Calu3 (cell line): Measurements from ENCODE around the gene GBA2. TPM values are rescaled to one million over a fixed set of nuclear protein-coding genes. Genes with fewer than 3 reads are reported as not detected.

Experiments used
- Bru-seq: library from RNA; stranded (reverse); fragments of 400-500 nt; gene quantifications from one replicate; lab custom pipeline; 2021; lab: Mats Ljungman, UMichigan
- BruChase-seq, 2 experiments: library from RNA; stranded (reverse); fragments of 400-500 nt; gene quantifications; one replicate each; lab custom pipeline; 2021; lab: Mats Ljungman, UMichigan
- BruUV-seq: library from RNA; stranded (reverse); fragments of 400-500 nt; replicated peaks from 2 replicates; lab custom pipeline; 2021; lab: Mats Ljungman, UMichigan
- CTCF ChIA-PET: fragments of 300-600 bp; sonication (Branson Sonifier 250); formaldehyde crosslinking; loops from one replicate; lab custom pipeline; 2022; ENCODE audit warnings: antibody characterized with exemption; lab: Charles Lee
- DNase-seq: peaks from one replicate; pipeline ENCODE4 v3.0.0; 2022
- H3K27ac Mint-ChIP-seq: one replicate; pipeline ENCODE4 v1.8.0; 2022; ENCODE audit warnings: mixed read lengths; ENCODE audit not compliant: unreplicated experiment
- H3K27me3 Mint-ChIP-seq: one replicate; pipeline ENCODE4 v1.8.0; 2022; ENCODE audit warnings: mixed read lengths; ENCODE audit not compliant: unreplicated experiment
- H3K36me3 Mint-ChIP-seq: one replicate; pipeline ENCODE4 v1.8.0; 2022; ENCODE audit warnings: mild to moderate bottlenecking, moderate library complexity, mixed read lengths; ENCODE audit not compliant: insufficient read depth, unreplicated experiment
- H3K4me1 Mint-ChIP-seq: one replicate; pipeline ENCODE4 v1.8.0; 2022; ENCODE audit warnings: mild to moderate bottlenecking, low read depth, mixed read lengths; ENCODE audit not compliant: unreplicated experiment
- H3K4me3 Mint-ChIP-seq: one replicate; pipeline ENCODE4 v1.8.0; 2022; ENCODE audit warnings: mild to moderate bottlenecking, low read depth, moderate library complexity, mixed read lengths; ENCODE audit not compliant: unreplicated experiment
- H3K9me3 Mint-ChIP-seq: one replicate; pipeline ENCODE4 v1.8.0; 2022; ENCODE audit warnings: low read depth, mixed read lengths; ENCODE audit not compliant: unreplicated experiment
- intact Hi-C: fragments of 100-400 bp; cut with micrococcal nuclease; formaldehyde crosslinking; loops from one replicate; pipeline ENCODE4 v1.10.0; 2022; ENCODE audit not compliant: unreplicated experiment
- long read RNA-seq: library from polyadenylated mRNA; stranded (forward); transcript quantifications from one replicate; pipeline ENCODE4 v2.0.0, GENCODE V29; 2022
- total RNA-seq: library from RNA; stranded (reverse); gene quantifications from 2 replicates; pipeline ENCODE4 v1.2.3, GENCODE V29; 2022
- TF ChIP-seq, protein P1 (sequence below): fragments of 200-600 bp; IDR thresholded peaks from one replicate; pipeline ENCODE4 v1.8.0; 2022; ENCODE audit warnings: antibody characterized with exemption; ENCODE audit not compliant: unreplicated experiment

The GBA2 gene
- 62.4 and 62.7 TPM in 2 replicates for total RNA-seq
- percentile 70 among the genes with signal in this experiment for Bru-seq, nascent RNA
- BruChase-seq, experiment 1, labeled RNA remaining after a 6-hour chase = percentile 80 among the genes with signal in this experiment
- percentile 78 among the genes with signal in this experiment for BruChase-seq, experiment 2, labeled RNA remaining after a 2-hour chase
- long read RNA-seq, transcript GBA2-203 (17 exons, 3,611 nt) = major isoform, 13 of 51 reads
- long read RNA-seq, partial matches to known transcripts = 7 of 51 reads
- long read RNA-seq, other reads (novel, unspliced or antisense) = 31 of 51 reads

DNA sequence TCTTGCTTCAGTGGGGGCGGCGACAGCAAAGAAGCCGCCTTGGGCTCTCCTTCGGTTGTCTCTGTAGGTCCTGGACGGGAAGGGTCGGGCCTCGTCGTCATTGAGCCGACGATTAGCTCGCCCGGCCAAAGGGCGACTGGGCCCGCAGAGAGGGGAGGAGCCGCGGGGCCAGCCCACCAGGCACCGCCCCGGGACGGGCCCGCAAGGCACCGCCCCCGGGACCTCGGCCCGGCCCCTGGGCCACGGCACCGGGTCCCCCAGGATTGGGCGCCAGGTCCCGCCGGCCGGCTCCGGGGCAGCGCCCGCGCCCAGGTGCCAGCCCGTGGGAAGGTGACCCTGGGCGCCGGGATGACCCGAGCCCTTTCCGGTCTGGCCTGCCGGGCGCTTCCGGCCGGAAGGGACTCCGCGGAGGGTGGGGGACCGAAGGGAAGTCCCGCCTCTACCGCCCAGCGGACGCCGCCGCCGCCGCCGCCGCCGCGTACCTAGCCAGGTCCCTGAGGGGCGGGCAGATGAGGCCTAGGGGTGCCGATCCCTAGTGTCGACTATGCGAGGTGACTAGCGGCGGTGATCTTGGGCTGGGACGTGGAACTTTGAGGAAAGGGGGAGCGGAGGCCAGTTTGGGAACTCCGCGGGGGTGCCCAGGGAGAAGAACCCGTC, at the start of gene GBA2, which contains the start of gene RGP1:
Gene GBA2 (minus strand): TSS at position 371 of the 657 bp plus-strand sequence. CDS start 524 bp downstream, outside the sequence.
Gene RGP1 (plus strand): TSS at position 430 of the 657 bp plus-strand sequence. CDS start 469 bp downstream, outside the sequence.
- CTCF ChIA-PET = interaction anchor here (0.6 to 1.8 kb wide), 5 partner anchors 11 to 761 kb away, joined by 3 to 5 read pairs (median 3); partner anchors contain the start of genes CREB3, HINT2 and TLN1
- H3K27ac Mint-ChIP-seq = peak within 1 kb of the TSS; percentile 52
- H3K4me1 Mint-ChIP-seq = peaks cover 20% of the 10 kb centered on the region
- no peaks in the 10 kb centered on the region for H3K27me3 Mint-ChIP-seq
- TF ChIP-seq, protein P1, sequence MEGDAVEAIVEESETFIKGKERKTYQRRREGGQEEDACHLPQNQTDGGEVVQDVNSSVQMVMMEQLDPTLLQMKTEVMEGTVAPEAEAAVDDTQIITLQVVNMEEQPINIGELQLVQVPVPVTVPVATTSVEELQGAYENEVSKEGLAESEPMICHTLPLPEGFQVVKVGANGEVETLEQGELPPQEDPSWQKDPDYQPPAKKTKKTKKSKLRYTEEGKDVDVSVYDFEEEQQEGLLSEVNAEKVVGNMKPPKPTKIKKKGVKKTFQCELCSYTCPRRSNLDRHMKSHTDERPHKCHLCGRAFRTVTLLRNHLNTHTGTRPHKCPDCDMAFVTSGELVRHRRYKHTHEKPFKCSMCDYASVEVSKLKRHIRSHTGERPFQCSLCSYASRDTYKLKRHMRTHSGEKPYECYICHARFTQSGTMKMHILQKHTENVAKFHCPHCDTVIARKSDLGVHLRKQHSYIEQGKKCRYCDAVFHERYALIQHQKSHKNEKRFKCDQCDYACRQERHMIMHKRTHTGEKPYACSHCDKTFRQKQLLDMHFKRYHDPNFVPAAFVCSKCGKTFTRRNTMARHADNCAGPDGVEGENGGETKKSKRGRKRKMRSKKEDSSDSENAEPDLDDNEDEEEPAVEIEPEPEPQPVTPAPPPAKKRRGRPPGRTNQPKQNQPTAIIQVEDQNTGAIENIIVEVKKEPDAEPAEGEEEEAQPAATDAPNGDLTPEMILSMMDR = no peak
- peak within 1 kb of the TSS; percentile 78 for H3K4me3 Mint-ChIP-seq
- intact Hi-C loops = no loop called here
- peaks cover 48% of the 10 kb centered on the region for H3K36me3 Mint-ChIP-seq
- DNase-seq = peak; percentile 81
- no TSS peak for BruUV-seq
- H3K9me3 Mint-ChIP-seq = no peaks in the 10 kb centered on the region

DNA sequence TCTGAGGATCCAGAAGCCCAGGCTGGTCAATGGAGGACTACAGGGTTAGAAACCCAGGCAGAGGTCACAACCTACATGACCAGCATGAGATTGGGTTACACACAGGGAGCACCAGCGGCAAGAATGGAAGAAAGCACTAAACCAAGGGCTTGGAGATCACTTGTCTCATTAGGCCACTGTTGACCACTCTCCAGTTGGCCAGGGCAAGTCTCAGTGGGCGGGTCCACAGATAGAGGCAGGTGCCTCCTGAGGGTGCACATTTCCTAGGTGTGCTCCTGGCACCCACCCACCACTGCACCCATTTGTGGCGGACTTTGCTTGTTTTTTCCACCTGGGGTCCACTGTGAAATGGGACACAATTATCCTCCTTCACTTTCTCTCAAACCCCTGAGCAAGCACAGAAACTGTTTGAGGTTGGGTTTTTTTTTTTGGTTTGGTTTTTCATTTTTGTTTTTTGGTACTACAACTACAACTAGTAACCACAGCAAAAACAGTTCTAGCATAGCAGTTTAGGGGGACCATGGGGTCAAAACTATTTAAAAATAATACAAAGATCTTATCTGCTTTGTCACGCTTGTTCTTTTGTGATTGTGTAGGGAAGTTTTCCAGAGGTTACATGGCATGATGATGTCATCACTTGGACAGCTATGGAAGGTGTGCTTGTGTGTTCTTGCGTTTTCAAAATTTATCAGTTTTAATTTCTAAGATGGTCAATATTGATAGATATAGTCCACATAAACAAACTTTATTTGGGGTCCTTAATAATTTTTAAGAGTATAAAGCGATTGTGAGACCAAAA, 48.5 kb upstream of the GBA2 start:
- Mint-ChIP-seq H3K27me3 (no peaks in the 10 kb centered on the region), H3K4me1 (peaks cover 18% of the 10 kb centered on the region), H3K36me3 (peaks cover 4% of the 10 kb centered on the region), H3K27ac (no peak overlapping the region), H3K4me3 (no peak overlapping the region), H3K9me3 (no peaks in the 10 kb centered on the region)
- DNase-seq = no peak
- TF ChIP-seq, protein P1 = no peak
- CTCF ChIA-PET = no interaction called here
- BruUV-seq = no TSS peak
- intact Hi-C loops = no loop called here

GRCh38 chr9:35795695-35796094, 46.7 kb upstream of the GBA2 start:
- H3K4me1 Mint-ChIP-seq = peaks cover 18% of the 10 kb centered on the region
- TF ChIP-seq, protein P1 = no peak
- intact Hi-C loops = no loop called here
- DNase-seq = no peak
- no peak overlapping the region for H3K27ac Mint-ChIP-seq
- no peaks in the 10 kb centered on the region for H3K36me3 Mint-ChIP-seq
- H3K4me3 Mint-ChIP-seq = no peak overlapping the region
- no peaks in the 10 kb centered on the region for H3K27me3 Mint-ChIP-seq
- CTCF ChIA-PET = no interaction called here
- no peaks in the 10 kb centered on the region for H3K9me3 Mint-ChIP-seq
- no TSS peak for BruUV-seq

- H3K27me3 Mint-ChIP-seq = no peaks in the 10 kb centered on the region
- CTCF ChIA-PET = no interaction called here
- intact Hi-C loops = no loop called here
- no TSS peak for BruUV-seq
- no peak for DNase-seq
- H3K9me3 Mint-ChIP-seq = no peaks in the 10 kb centered on the region
- TF ChIP-seq, protein P1 = no peak
- H3K4me3 Mint-ChIP-seq = no peak overlapping the region
- H3K27ac Mint-ChIP-seq = peak overlapping the region; percentile 27
- H3K4me1 Mint-ChIP-seq = peaks cover 18% of the 10 kb centered on the region
- peaks cover 6% of the 10 kb centered on the region for H3K36me3 Mint-ChIP-seq
Observed at GRCh38 chr9:35793461-35793860, 44.4 kb upstream of the GBA2 start.
